ENCODE data around the gene SMG1. TPM values are rescaled to one million over a fixed set of nuclear protein-coding genes. Genes with fewer than 3 reads are reported as not detected.

SMG1 gene
- total and polyA plus RNA-seq, 7 donors: 6.0 to 112 (median 72.8) TPM

Other genes with a start within 250 kb of the SMG1 start
- 1,000 to 10,000 TPM; 1,724 to 5,149 (median 4,033) TPM for gene RPS15A, start 136.1 kb downstream of the SMG1 start, total RNA-seq
- gene RPS15A, start 136.1 kb downstream of the SMG1 start, polyA plus RNA-seq: 1,000 to 10,000 TPM; 3,444 to 6,579 (median 4,979) TPM
- 100 to 1,000 TPM in 3 of 4 donors, 10 to 100 TPM in 1; 77.5 to 128 (median 114) TPM for gene ARL6IP1, start 124.9 kb downstream of the SMG1 start, total RNA-seq
- 100 to 1,000 TPM in 1 of 3 donors, 10 to 100 TPM in 2; 39.6 to 148 (median 62.7) TPM for gene ARL6IP1, start 124.9 kb downstream of the SMG1 start, polyA plus RNA-seq
- under 1 TPM; 0.16 to 0.55 (median 0.38) TPM for gene TMC7, start 57.5 kb upstream of the SMG1 start, total RNA-seq
- 1 to 10 TPM in 2 of 3 donors, under 1 TPM in 1; 0.46 to 3.1 (median 1.8) TPM for gene TMC7, start 57.5 kb upstream of the SMG1 start, polyA plus RNA-seq
- gene COQ7, start 141.2 kb upstream of the SMG1 start, total RNA-seq: 10 to 100 TPM; 17.1 to 21.3 (median 18.8) TPM
- 10 to 100 TPM; 14.4 to 22.2 (median 21.5) TPM for gene COQ7, start 141.2 kb upstream of the SMG1 start, polyA plus RNA-seq
- 10 to 100 TPM; 28.1 to 61.6 (median 44.2) TPM for gene ITPRIPL2, start 187.6 kb upstream of the SMG1 start, total RNA-seq
- 1 to 10 TPM; 5.5 to 9.9 (median 8.4) TPM for gene ITPRIPL2, start 187.6 kb upstream of the SMG1 start, polyA plus RNA-seq
- 1 to 10 TPM in 3 of 4 donors, under 1 TPM in 1; 0.68 to 2.5 (median 1.8) TPM for gene SYT17, start 241.8 kb upstream of the SMG1 start, total RNA-seq
- 1 to 10 TPM; 2.2 to 7.6 (median 4.2) TPM for gene SYT17, start 241.8 kb upstream of the SMG1 start, polyA plus RNA-seq